HL-60/S4 (cell line): ENCODE measurements around the gene ATG5.

Experiments used
- in situ Hi-C: fragments of 300-500 bp; cut with MboI; formaldehyde crosslinking; loops from 2 replicates; pipeline ENCODE4 v1.14.3; 2022; ENCODE audit warnings: low sequenced_read_pairs

The ATG5 gene

DNA sequence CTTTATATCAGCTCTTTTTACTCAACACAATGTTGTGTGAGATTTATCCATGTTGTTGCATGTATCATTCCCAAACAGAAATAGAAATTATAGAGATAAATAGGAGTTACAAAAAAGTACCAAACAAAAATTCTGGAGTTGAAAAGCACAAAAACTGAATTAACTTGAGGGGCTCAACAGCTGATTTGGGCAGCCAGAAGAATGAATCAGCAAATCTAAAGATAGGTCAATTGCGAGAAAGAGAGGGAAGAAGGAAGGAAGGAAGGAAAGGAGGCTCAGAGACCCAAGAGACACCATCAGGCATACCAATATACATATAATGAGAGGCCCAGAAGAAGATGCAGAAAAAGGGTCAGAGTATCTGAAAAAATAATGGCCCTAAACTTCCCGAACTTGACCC is 98.9 kb downstream of the ATG5 start:
- in situ Hi-C loops = no loop called here

GRCh38 chr6:106225581-106225980 is 100.0 kb downstream of the ATG5 start:
- in situ Hi-C loops = no loop called here

- in situ Hi-C loops = no loop called here
Observed at GRCh38 chr6:106223300-106223930, 102.1 kb downstream of the ATG5 start.

GRCh38 chr6:106220485-106220884 is 105.1 kb downstream of the ATG5 start:
- in situ Hi-C loops = no loop called here

DNA sequence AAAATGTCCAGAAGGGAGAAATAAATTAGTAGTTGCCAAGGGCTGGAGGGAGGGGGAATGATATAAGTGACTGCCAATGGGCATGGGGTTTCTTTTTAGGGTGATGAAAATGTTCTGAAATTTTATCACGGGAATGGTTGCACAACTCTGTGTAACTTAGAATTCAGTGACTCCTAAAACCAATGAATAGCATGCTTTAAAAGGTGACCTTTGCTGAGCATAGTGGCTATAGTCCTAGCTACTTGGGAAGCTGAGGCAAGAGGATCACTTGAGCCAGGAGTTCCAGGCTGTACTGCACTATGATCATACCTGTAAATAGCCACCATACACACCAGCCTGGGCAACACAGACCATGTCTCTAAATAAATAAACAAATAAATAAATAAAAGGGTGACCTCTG is 109.0 kb downstream of the ATG5 start:
- in situ Hi-C loops = no loop called here

GRCh38 chr6:106215608-106216007 is 110.0 kb downstream of the ATG5 start:
- in situ Hi-C loops = no loop called here

DNA sequence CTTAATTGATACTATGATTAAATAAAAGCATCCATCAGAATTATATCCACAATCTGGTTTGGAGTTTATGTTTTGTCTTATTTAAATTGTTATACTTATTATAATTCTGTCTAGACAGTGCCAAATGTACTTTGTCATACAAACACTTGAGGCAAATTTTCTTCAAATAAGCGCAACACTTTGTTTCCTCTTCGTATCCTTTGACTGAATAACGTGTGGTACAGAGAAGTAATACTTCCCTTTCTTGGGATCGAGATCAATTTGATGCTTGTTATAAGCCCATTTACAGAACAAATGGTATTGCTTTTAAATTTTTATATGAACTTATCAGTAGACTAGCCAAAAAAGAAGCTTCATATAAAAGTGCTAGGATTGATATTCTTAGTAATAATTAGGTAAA is 111.0 kb downstream of the ATG5 start:
- in situ Hi-C loops = no loop called here

- in situ Hi-C loops = no loop called here
Observed at GRCh38 chr6:106213660-106214289, 111.8 kb downstream of the ATG5 start.

DNA sequence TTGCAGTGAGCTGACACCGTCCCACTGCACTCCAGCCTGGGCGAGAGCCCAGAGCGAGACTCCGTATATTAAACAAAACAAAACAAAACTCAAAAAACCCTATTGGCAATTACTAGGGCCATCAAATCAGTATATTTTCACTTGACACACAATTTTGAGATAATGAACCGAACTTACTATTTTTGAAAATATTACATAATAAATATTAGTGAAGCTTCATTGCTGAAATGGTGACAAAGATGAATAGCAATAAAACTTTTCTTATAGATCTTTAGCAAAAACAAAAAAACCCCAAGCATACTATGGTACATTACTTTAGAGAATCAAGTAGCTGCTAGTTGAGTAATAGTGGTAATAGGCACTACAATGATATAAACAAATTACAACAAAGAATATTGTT is 113.0 kb downstream of the ATG5 start:
- in situ Hi-C loops = no loop called here

DNA sequence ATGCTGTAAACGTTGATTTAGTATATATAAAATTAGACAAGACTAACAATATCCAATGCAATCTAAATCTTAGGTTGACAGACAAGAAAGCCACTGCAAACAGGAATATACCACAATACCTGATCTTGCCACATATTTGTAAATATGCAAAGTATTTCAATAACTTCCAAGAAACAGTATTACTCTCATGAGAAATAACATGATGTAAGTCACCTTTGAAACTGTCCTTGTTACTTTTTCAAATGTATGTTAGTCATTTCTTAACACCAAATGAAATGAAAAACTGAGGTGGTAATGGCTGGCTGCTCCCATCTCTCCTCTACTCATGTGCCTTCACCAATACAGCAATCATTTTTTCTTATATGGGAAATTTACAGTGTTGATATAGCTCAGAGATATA is 118.7 kb downstream of the ATG5 start:
- in situ Hi-C loops = no loop called here

GRCh38 chr6:106204961-106205360 is 120.6 kb downstream of the ATG5 start:
- in situ Hi-C loops = no loop called here

DNA sequence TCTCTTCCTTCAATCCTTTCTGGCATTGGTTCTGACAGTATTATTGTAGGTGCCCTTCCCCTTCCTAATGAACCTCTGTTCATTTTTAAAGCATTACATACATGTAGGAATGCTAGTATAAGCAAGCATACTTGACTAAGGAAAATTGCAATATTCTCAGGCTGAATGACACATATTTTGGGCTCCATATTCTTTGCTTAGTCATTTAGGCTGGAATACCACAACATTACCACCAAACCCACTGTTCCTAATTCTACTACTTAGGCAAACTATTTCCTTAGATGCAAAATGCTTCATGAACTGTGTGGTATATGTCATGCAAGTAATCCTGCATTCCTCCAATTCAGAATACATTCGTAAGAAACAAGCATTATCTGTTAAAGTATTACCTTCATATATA is 125.6 kb downstream of the ATG5 start:
- in situ Hi-C loops = no loop called here

GRCh38 chr6:106199331-106199730 is 126.2 kb downstream of the ATG5 start:
- in situ Hi-C loops = no loop called here

DNA sequence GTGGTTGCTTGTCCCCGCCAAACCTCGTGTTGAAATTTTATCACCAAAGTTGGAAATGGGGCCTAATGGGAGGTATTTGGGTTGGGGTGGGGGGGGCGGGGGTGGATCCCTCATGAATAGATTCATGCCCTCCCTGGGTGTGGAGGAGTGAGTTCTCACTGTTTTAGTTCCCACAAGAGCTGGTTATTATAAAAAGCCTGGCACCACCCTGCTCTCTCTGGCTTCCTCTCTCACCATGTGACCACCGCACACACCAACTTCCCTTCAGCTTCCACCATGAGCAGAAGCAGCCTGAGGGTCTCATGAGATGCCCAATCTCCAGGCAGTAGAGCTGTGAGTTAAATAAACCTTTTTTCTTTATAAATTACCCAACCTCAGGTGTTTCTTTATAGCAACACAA is 128.1 kb downstream of the ATG5 start:
- in situ Hi-C loops = no loop called here

GRCh38 chr6:106194949-106195921 is 130.3 kb downstream of the ATG5 start:
- in situ Hi-C loops = no loop called here

- in situ Hi-C loops = no loop called here
Observed at GRCh38 chr6:106192824-106193223, 132.7 kb downstream of the ATG5 start.

GRCh38 chr6:106188104-106188794 is 137.3 kb downstream of the ATG5 start:
- in situ Hi-C loops = no loop called here

DNA sequence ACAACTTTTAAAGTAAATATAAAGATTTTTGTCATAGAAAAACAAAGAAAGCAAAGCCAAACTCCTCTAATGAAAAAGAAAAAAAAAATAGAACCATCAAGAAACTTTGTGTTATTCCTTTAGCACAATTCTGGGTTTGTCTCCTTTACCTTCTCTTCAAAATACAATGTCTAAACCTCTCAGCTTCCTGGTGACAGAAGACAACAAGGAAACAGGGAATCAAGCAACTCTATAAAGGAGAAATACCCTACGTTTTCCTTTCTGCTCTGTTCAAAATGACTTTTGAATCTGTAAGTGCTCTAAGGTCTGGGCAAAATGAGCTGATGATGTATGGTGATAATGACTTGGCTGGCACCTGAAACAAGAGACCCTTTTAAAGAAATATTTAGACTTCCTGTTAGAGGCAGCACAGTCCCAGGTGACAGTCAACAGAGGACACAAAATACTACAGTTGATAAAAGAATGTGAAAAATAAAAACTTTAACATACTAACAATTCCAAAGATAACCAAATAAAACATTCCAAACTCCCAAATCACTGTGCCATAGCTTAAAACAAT is 138.1 kb downstream of the ATG5 start:
- in situ Hi-C loops = no loop called here

DNA sequence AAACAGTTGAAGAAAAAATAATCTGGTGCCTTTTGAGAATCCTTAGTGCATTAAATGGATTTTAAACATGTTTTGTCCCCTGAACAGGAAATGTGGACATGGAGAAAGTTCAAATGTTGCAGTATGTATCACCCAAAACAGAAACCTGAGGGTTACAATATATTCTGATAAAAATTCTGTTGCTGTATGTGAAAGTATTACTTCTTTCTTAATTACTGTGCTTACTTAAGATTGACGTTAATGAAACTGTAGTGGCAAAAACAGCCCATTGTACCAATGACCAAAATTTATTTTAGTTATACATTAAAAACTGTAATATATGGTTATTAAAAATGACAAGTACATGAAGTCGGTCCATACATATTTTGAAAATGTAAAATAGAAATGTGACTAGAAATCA is 138.8 kb downstream of the ATG5 start:
- in situ Hi-C loops = no loop called here

DNA sequence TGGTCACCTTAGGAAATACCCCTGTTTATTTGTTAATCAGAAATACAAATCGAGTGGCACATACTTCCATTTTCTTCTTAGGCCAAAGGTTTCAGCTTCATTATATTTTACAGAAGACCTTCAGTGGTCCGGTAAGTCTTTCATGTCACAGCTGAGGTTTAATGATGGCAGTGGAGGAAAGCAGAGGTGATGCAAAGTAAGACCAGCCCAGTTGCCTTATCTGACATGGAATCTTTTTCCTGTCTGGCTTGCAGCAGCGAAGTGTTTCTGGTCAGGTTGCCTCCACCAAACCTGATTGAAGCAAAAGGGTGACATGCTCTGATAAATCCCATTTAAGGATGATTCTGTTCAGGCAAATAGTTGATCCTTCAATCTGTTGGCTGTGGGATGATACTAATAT is 139.4 kb downstream of the ATG5 start:
- in situ Hi-C loops = no loop called here

DNA sequence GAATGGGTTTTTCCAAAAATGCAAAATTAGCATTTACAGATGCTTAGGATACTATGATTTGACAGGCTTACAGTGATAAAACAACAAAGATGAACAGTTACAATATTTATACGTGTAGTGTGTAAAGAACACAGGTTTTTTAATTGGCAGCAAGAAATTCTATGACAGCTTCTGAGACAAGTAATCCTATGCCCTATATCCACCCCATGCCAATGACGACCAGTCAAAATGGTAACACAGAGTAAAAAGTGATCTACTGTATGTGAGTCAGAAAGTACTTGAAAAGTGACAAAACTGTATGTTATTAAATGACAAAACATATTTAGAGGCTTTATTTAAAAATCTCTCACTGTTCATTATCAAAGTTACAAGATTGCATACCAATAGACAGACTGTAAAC is 139.9 kb downstream of the ATG5 start:
- in situ Hi-C loops = no loop called here
